Activated naive CD4-positive, alpha-beta T cell treated with anti-CD3 and anti-CD28 coated beads, Interleukin-2, amount 50 U/mL, for 72 hours (primary cell): ENCODE measurements around the gene CDKL4. TPM values are rescaled to one million over a fixed set of nuclear protein-coding genes. Genes with fewer than 3 reads are reported as not detected.
"Not testable (repeated sequence)": the region's sequence is repeated elsewhere in the genome, so short reads cannot be mapped to it uniquely, and the experiment has no call there.

Experiments
- ATAC-seq, 2 donors: fragments of 150-1000 bp; cut with Tn5 transposase; 2 replicates each; pipeline ENCODE4 v1.10.0; 2021; ENCODE audit warnings: mild to moderate bottlenecking in 2 of 2, moderate library complexity in 2 of 2
- DNase-seq, 2 donors: peaks; one replicate each; pipeline ENCODE4 v3.0.0; 2021 to 2022; ENCODE audit warnings: low spot score in 2 of 2
- H3K27ac Mint-ChIP-seq, 2 donors: one replicate each; pipeline ENCODE4 v1.8.0; 2022; ENCODE audit warnings: mild to moderate bottlenecking in 2 of 2, mixed read lengths in 2 of 2
- H3K36me3 Mint-ChIP-seq, 2 donors: one replicate each; pipeline ENCODE4 v1.8.0; 2022; ENCODE audit warnings: mixed read lengths in 2 of 2
- H3K9me3 Mint-ChIP-seq, 2 donors: one replicate each; pipeline ENCODE4 v1.8.0; 2022; ENCODE audit warnings: mixed read lengths in 2 of 2
- total RNA-seq, 2 donors: library from RNA; stranded (reverse); gene quantifications; one replicate each; pipeline ENCODE4 v1.2.3, GENCODE V29; 2022

The CDKL4 gene
- total RNA-seq, 2 donors from 2014 or later = not detected

- H3K9me3 Mint-ChIP-seq, H3K27ac Mint-ChIP-seq, ATAC-seq, DNase-seq, H3K36me3 Mint-ChIP-seq: not testable (repeated sequence)
These were observed 71.6 kb downstream of the CDKL4 start for GRCh38 chr2:39172047-39172706.

- DNase-seq = no peak
- Mint-ChIP-seq H3K9me3 (no peaks in the 10 kb centered on the region), H3K36me3 (no peaks in the 10 kb centered on the region), H3K27ac (no peak overlapping the region)
- no peak for ATAC-seq
These were observed 72.1 kb downstream of the CDKL4 start for GRCh38 chr2:39171621-39172020.

GRCh38 chr2:39164089-39164488 is 79.7 kb downstream of the CDKL4 start:
- ATAC-seq (no peak), DNase-seq (no peak)
- H3K36me3 Mint-ChIP-seq = no peaks in the 10 kb centered on the region

DNA sequence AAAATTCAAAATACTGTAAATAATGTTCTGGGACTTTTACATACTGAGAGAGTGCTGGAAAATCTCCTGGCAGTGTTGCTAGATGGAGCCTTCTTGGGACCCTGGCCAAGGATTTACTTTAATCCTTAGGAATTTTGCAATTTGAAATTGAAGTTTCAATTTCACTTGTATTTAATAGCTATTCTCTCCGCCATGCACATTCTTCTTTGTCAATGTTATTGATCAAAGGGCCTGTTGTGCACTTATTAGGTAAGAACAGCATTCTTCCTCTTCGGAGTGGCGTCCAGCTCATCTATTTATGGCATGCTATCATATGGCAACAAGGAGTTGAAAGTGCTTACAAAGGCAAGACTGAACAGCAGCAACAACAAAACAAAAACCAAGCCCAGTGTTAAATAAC is 82.8 kb downstream of the CDKL4 start:
- DNase-seq = no peak
- ATAC-seq = no peak
- H3K27ac Mint-ChIP-seq = no peak overlapping the region
- H3K36me3 Mint-ChIP-seq = no peaks in the 10 kb centered on the region
- no peaks in the 10 kb centered on the region for H3K9me3 Mint-ChIP-seq

More at GRCh38 chr2:39164089-39164488, 79.7 kb downstream of the CDKL4 start:
- H3K27ac Mint-ChIP-seq = no peak overlapping the region
- no peaks in the 10 kb centered on the region for H3K9me3 Mint-ChIP-seq

GRCh38 chr2:39159283-39159682 is 84.5 kb downstream of the CDKL4 start:
- H3K36me3 Mint-ChIP-seq = no peaks in the 10 kb centered on the region
- no peak for ATAC-seq
- DNase-seq = no peak
- no peak overlapping the region for H3K27ac Mint-ChIP-seq
- no peaks in the 10 kb centered on the region for H3K9me3 Mint-ChIP-seq

DNA sequence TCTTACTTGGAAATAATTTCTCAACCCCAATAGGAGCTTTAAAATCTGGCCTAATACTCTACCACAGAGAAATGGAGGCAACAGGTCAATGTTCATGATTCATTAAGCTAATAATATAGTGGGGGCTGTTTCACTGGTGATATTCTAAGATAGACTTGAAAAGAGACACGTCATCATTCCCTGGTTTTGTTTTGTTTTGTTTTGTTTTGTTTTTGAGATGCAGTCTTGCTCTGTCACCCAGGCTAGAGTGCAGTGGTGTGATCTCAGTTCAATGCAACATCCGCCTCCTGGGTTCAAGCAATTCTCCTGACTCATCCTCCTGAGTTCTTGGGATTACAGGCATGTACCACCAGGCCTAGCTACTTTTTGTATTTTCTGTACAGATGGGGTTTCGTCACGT is 85.4 kb downstream of the CDKL4 start:
- no peaks in the 10 kb centered on the region for H3K9me3 Mint-ChIP-seq
- no peak for DNase-seq
- no peak overlapping the region for H3K27ac Mint-ChIP-seq
- ATAC-seq = no peak
- no peaks in the 10 kb centered on the region for H3K36me3 Mint-ChIP-seq

- Mint-ChIP-seq H3K36me3 (no peaks in the 10 kb centered on the region), H3K9me3 (no peaks in the 10 kb centered on the region), H3K27ac (no peak overlapping the region)
- ATAC-seq = no peak
- DNase-seq = no peak
These were observed 86.9 kb downstream of the CDKL4 start for GRCh38 chr2:39156846-39157245.

- no peak for ATAC-seq
- no peaks in the 10 kb centered on the region for H3K9me3 Mint-ChIP-seq
- H3K27ac Mint-ChIP-seq = no peak overlapping the region
- no peak for DNase-seq
- H3K36me3 Mint-ChIP-seq = no peaks in the 10 kb centered on the region
These were observed 87.7 kb downstream of the CDKL4 start for GRCh38 chr2:39156107-39156506.

GRCh38 chr2:39155573-39155972 is 88.2 kb downstream of the CDKL4 start:
- H3K27ac Mint-ChIP-seq, ATAC-seq, H3K36me3 Mint-ChIP-seq, DNase-seq, H3K9me3 Mint-ChIP-seq: not testable (repeated sequence)

- no peak overlapping the region for H3K27ac Mint-ChIP-seq
- ATAC-seq (no peak), DNase-seq (no peak)
- H3K36me3 Mint-ChIP-seq = no peaks in the 10 kb centered on the region
- no peaks in the 10 kb centered on the region for H3K9me3 Mint-ChIP-seq
These were observed 88.8 kb downstream of the CDKL4 start for GRCh38 chr2:39154944-39155343.

GRCh38 chr2:39153312-39153711 is 90.5 kb downstream of the CDKL4 start:
- no peak overlapping the region for H3K27ac Mint-ChIP-seq
- H3K36me3 Mint-ChIP-seq = no peaks in the 10 kb centered on the region
- H3K9me3 Mint-ChIP-seq = no peaks in the 10 kb centered on the region
- DNase-seq (no peak), ATAC-seq (no peak)

DNA sequence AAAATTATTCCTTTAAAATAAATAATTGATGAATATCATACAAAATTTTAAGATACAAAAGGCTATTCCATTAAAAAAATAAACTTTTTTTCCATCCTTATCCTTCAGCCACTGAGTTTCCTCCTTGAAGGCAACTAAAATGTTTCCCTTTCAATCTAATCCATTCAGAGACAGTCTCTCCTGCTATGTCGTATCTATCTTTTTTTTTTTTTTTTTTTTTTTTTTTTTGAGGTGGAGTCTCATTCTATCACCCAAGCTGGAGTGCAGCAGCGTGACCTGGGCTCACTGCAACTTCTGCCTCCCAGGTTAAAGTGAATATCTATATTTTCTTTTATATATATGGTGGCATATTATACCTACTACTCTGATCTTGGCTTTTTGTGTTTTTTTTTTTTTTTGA is 91.3 kb downstream of the CDKL4 start:
- H3K9me3 Mint-ChIP-seq = no peaks in the 10 kb centered on the region
- no peak for ATAC-seq
- DNase-seq = no peak
- H3K27ac Mint-ChIP-seq = no peak overlapping the region
- H3K36me3 Mint-ChIP-seq = no peaks in the 10 kb centered on the region

DNA sequence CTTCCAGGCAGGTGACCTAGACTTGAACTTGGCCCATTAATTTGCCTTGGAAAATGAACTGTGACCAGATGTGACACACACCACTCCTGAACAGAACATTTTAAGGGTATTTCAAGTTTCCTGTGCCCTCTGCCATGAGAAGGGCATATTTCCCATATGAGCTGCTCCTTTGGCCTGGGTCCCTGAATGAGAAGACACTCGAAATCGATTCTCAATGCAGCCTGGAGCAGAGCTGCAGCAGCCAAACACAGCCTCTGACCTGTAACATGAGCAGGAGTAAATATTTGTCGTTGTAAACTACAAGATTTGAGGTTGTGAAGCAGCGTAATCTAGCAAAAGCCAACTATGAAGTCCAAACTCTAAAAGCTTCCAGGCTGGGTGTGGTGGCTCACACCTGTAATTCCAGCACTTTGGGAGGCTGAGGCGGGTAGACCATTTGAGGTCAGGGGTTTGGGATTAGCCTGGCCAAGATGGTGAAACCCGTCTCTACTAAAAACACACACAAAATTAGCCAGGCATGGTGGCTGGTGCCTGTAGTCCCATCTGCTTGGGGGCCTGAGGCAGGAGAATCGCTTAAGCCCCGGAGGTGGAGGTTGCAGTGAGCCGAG is 92.8 kb downstream of the CDKL4 start:
- Mint-ChIP-seq H3K36me3 (no peaks in the 10 kb centered on the region), H3K9me3 (no peaks in the 10 kb centered on the region), H3K27ac (no peak overlapping the region)
- no peak for DNase-seq
- no peak for ATAC-seq

GRCh38 chr2:39150102-39150562 is 93.6 kb downstream of the CDKL4 start:
- Mint-ChIP-seq H3K27ac (no peak overlapping the region), H3K36me3 (no peaks in the 10 kb centered on the region), H3K9me3 (no peaks in the 10 kb centered on the region)
- ATAC-seq (no peak), DNase-seq (no peak)

DNA sequence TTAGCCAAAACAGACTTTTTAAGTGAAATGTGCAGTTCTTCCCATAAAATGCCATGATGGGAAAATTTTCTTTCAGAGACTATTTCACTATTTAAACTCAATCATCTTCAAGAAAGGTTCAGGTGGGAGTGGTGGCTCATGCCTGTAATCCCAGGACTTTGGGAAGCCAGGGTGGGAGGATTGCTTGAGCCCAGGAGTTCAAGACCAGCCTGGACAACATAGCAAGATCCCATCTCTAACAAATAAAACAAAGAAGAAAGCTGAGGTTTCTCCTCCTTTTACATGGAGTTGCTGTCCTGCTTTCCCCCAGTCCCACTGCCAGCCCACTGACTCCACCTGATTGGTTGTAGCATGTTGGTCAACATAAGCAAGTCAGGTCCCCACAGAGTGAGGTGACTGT is 97.1 kb downstream of the CDKL4 start:
- DNase-seq = no peak
- H3K36me3 Mint-ChIP-seq = no peaks in the 10 kb centered on the region
- ATAC-seq = no peak
- no peaks in the 10 kb centered on the region for H3K9me3 Mint-ChIP-seq
- no peak overlapping the region for H3K27ac Mint-ChIP-seq

- H3K9me3 Mint-ChIP-seq = no peaks in the 10 kb centered on the region
- DNase-seq (no peak), ATAC-seq (no peak)
- no peak overlapping the region for H3K27ac Mint-ChIP-seq
- H3K36me3 Mint-ChIP-seq = no peaks in the 10 kb centered on the region
These were observed 97.8 kb downstream of the CDKL4 start for GRCh38 chr2:39145906-39146421.

DNA sequence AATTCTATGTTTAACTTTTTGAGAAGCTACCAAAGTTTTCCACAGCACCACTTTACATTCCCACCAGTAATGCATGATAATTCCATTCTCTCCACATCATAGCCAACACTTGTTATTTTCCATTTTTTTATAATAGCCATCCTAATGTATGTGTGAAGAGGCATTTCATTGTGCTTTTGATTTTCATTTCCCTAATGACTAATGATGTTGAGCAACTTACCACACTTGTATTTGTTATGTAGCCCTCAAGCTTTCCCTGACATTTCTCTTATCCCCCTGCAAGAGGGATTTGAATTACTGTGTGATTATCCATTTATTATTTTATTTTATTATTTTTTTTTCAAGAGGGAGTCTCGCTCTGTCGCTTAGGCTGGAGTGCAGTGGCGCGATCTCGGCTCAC is 99.4 kb downstream of the CDKL4 start:
- ATAC-seq = no peak
- no peak for DNase-seq
- Mint-ChIP-seq H3K36me3 (no peaks in the 10 kb centered on the region), H3K27ac (no peak overlapping the region), H3K9me3 (no peaks in the 10 kb centered on the region)
